Activated T-cell treated with anti-CD3 and anti-CD28 coated beads, Interleukin-2, amount 50 U/mL, for 4 hours (primary cell): Measurements from ENCODE around the gene NRG3. TPM values are rescaled to one million over a fixed set of nuclear protein-coding genes. Genes with fewer than 3 reads are reported as not detected.

Source experiments
- ATAC-seq, 2 donors: fragments of 200-7000 bp; cut with Tn5 transposase; one replicate each; pipeline ENCODE4 v1.10.0; 2021
- DNase-seq: peaks from one replicate; pipeline ENCODE4 v3.0.0-alpha.2; 2020
- H3K27me3 Mint-ChIP-seq: one replicate; pipeline ENCODE4 v1.8.0; 2021; ENCODE audit warnings: low read depth, mixed read lengths
- H3K36me3 Mint-ChIP-seq: one replicate; pipeline ENCODE4 v1.8.0; 2022; ENCODE audit warnings: mixed read lengths; ENCODE audit not compliant: insufficient read depth
- H3K4me1 Mint-ChIP-seq: one replicate; pipeline ENCODE4 v1.8.0; 2021; ENCODE audit warnings: low read depth, mixed read lengths
- H3K4me3 Mint-ChIP-seq: one replicate; pipeline ENCODE4 v1.8.0; 2021; ENCODE audit warnings: mild to moderate bottlenecking, moderate library complexity, mixed read lengths
- H3K9me3 Mint-ChIP-seq: one replicate; pipeline ENCODE4 v1.8.0; 2021; ENCODE audit warnings: mixed read lengths
- total RNA-seq, 3 donors: library from RNA; stranded (reverse); gene quantifications; one replicate each; pipeline ENCODE4 v1.2.1, GENCODE V29; 2021

NRG3 gene
- total RNA-seq, 3 donors from 2014 or later = not detected

- DNase-seq (no peak), ATAC-seq (no peak)
- H3K36me3 Mint-ChIP-seq = no peaks in the 10 kb centered on the region
- no peak overlapping the region for H3K4me3 Mint-ChIP-seq
- no peaks in the 10 kb centered on the region for H3K9me3 Mint-ChIP-seq
- H3K4me1 Mint-ChIP-seq = no peaks in the 10 kb centered on the region
- H3K27me3 Mint-ChIP-seq = no peaks in the 10 kb centered on the region
These were observed 921.5 kb downstream of the NRG3 start for GRCh38 chr10:82796510-82796909.

DNA sequence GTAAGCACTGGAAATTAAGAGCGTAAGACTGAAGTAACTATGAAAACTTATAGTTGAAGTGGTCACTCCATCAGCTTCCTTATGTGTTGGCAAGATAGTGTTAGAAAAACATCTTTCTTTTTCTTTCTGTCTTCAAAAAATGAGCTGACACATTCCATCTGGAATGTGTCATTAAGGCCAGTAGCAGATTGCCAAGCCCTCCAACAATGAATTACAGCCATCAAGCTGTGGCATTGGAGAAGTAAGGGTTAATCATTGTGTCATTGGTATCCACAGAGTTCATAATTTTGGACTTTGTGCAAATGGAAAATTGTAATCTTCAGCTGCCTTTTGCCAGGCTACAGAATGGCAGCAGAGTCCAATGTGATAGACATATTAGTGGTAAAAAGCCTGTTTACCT is 926.3 kb downstream of the NRG3 start:
- H3K9me3 Mint-ChIP-seq = no peaks in the 10 kb centered on the region
- H3K36me3 Mint-ChIP-seq = no peaks in the 10 kb centered on the region
- ATAC-seq (no peak), DNase-seq (no peak)
- H3K4me3 Mint-ChIP-seq = no peak overlapping the region
- H3K4me1 Mint-ChIP-seq = no peaks in the 10 kb centered on the region
- H3K27me3 Mint-ChIP-seq = no peaks in the 10 kb centered on the region

- Mint-ChIP-seq H3K9me3 (peaks cover 4% of the 10 kb centered on the region), H3K4me1 (no peaks in the 10 kb centered on the region), H3K4me3 (no peak overlapping the region), H3K27me3 (no peaks in the 10 kb centered on the region), H3K36me3 (no peaks in the 10 kb centered on the region)
- DNase-seq (no peak), ATAC-seq (no peak)
These were observed 936.6 kb downstream of the NRG3 start for GRCh38 chr10:82811621-82812020.

- Mint-ChIP-seq H3K4me1 (no peaks in the 10 kb centered on the region), H3K9me3 (peaks cover 4% of the 10 kb centered on the region), H3K4me3 (no peak overlapping the region), H3K36me3 (no peaks in the 10 kb centered on the region), H3K27me3 (no peaks in the 10 kb centered on the region)
- no peak for ATAC-seq
- DNase-seq = no peak
These were observed 938.9 kb downstream of the NRG3 start for GRCh38 chr10:82813856-82814255.

- no peaks in the 10 kb centered on the region for H3K4me1 Mint-ChIP-seq
- H3K27me3 Mint-ChIP-seq = no peaks in the 10 kb centered on the region
- H3K36me3 Mint-ChIP-seq = no peaks in the 10 kb centered on the region
- H3K4me3 Mint-ChIP-seq = no peak overlapping the region
- ATAC-seq (no peak), DNase-seq (no peak)
- peaks cover 4% of the 10 kb centered on the region for H3K9me3 Mint-ChIP-seq
These were observed 939.6 kb downstream of the NRG3 start for GRCh38 chr10:82814635-82815034.

GRCh38 chr10:82815680-82816079 is 940.7 kb downstream of the NRG3 start:
- no peaks in the 10 kb centered on the region for H3K4me1 Mint-ChIP-seq
- no peak overlapping the region for H3K4me3 Mint-ChIP-seq
- H3K36me3 Mint-ChIP-seq = no peaks in the 10 kb centered on the region
- no peak for ATAC-seq
- peaks cover 4% of the 10 kb centered on the region for H3K9me3 Mint-ChIP-seq
- DNase-seq = no peak
- H3K27me3 Mint-ChIP-seq = no peaks in the 10 kb centered on the region

DNA sequence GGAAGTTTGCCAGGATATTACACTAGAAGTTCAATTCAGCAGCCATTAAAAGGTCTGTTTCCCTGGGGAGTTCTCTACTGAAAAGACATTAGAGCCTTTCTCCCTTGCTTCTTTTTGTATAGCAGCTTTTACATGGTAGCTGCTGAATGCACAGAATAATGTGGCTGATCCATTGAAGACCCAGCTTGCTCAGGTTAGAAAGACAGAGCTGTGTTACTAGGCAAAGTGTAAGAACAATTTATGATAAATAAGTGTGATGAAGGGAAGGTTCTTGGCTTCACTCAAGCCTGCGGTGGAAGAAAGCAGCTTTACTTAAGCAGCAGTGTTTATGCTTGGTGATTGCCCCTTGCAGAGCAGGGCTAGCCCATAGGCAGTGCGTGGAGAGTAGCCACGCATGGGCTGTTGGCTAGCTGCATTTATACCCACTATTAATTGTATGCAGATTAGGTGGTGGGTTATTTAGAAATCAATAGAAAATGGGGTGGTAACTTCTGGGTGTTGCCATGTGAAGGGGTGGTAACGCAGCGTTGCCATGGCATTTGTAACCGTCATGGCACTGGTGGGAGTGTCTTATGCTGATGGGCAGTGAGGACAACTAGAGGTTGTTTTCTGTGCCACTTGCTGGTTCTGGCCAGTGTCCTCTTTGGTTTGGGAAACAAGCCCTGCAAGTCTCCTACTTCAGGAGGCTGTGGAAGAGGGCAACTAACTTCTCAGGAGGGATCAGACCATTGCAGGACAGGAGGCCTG is 942.9 kb downstream of the NRG3 start:
- DNase-seq (no peak), ATAC-seq (no peak)
- Mint-ChIP-seq H3K4me3 (no peak overlapping the region), H3K9me3 (peaks cover 4% of the 10 kb centered on the region), H3K27me3 (no peaks in the 10 kb centered on the region), H3K4me1 (no peaks in the 10 kb centered on the region), H3K36me3 (no peaks in the 10 kb centered on the region)

DNA sequence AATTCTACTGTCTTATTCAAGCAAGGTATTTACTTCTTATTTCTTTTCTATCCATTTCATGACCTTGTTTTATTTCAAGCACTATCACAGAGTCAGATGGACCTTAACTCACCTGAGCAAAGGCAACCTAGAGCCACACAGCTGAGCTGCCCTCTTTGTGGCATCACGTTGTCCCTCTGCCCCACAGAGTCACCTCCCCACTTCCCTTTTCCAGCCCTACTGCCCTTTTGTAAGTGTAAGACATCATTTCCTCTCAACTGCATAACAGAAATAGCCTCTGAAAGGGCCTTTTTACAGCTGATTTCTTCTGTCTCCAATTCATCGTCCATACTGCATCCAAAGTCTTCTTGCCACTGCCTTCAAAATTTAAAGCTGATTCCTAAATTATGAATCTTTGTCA is 946.0 kb downstream of the NRG3 start:
- no peak for DNase-seq

GRCh38 chr10:82826132-82826531 is 951.1 kb downstream of the NRG3 start:
- Mint-ChIP-seq H3K9me3 (no peaks in the 10 kb centered on the region), H3K4me3 (no peak overlapping the region), H3K27me3 (no peaks in the 10 kb centered on the region), H3K4me1 (no peaks in the 10 kb centered on the region), H3K36me3 (no peaks in the 10 kb centered on the region)
- DNase-seq = no peak
- no peak for ATAC-seq

More for the DNA sequence above, 946.0 kb downstream of the NRG3 start:
- Mint-ChIP-seq H3K27me3 (no peaks in the 10 kb centered on the region), H3K9me3 (no peaks in the 10 kb centered on the region), H3K4me3 (no peak overlapping the region), H3K4me1 (no peaks in the 10 kb centered on the region), H3K36me3 (no peaks in the 10 kb centered on the region)
- no peak for ATAC-seq

DNA sequence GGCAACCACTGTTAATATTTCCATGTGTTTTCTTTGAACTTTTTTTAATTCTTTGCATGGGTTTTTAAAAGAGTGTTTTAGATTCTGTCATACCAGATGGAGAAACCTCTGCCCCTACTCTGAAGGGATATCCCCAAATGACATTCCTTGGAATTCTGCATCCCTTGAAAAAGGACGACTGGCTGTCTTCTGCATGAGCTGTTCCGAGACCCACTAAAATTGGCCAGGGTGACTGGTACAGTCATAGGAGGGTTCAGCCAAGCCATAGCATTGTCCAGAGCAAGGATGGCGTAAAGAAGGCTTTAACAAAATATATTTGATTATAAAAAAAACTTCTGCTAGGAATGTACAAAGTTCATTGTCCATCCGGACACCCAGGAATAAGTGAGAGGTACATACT is 952.9 kb downstream of the NRG3 start:
- H3K36me3 Mint-ChIP-seq = no peaks in the 10 kb centered on the region
- no peak for DNase-seq
- no peaks in the 10 kb centered on the region for H3K27me3 Mint-ChIP-seq
- no peaks in the 10 kb centered on the region for H3K9me3 Mint-ChIP-seq
- no peak for ATAC-seq
- H3K4me1 Mint-ChIP-seq = no peaks in the 10 kb centered on the region
- no peak overlapping the region for H3K4me3 Mint-ChIP-seq

DNA sequence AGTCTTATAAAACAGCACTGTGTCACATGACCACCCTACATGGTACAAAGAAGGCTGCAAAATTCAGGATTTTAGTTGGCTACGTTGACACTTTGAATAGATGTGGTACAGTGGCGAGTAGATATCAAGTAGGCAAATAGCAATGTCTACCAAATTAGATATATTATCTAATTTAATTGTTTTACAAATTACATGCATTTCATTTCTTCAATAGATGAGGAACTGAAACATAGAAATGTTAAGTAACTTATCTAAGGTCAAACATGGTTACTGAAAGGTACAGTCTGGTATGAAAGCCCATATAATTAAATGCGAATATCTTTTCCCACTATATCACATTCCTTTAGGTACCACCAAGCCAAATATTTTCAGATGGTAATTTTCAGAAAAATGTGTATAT is 972.2 kb downstream of the NRG3 start:
- DNase-seq (no peak), ATAC-seq (no peak)
- H3K36me3 Mint-ChIP-seq = no peaks in the 10 kb centered on the region
- H3K4me1 Mint-ChIP-seq = no peaks in the 10 kb centered on the region
- no peak overlapping the region for H3K4me3 Mint-ChIP-seq
- H3K27me3 Mint-ChIP-seq = no peaks in the 10 kb centered on the region
- peaks cover 8% of the 10 kb centered on the region for H3K9me3 Mint-ChIP-seq

DNA sequence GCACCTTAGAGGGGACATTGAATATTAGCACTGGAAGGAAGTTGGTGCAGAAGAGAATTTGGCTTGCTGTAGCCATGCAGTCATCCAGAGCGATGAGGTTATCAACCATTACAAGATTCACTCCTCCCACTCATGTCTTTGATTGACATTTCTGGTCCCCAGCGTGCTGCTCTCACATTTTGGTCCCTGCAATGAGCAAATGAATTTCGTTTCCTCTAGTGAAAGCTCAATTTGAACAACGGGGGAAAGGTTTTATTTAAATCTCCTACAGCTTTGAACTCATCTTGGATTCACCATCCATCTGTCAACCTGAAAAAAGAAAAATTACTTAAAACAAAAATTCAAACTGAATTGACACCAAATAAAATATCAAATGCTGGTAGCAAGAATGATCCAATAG is 975.2 kb downstream of the NRG3 start:
- Mint-ChIP-seq H3K27me3 (no peaks in the 10 kb centered on the region), H3K36me3 (no peaks in the 10 kb centered on the region), H3K9me3 (peaks cover 12% of the 10 kb centered on the region), H3K4me1 (no peaks in the 10 kb centered on the region), H3K4me3 (no peak overlapping the region)
- ATAC-seq = no peak
- DNase-seq = no peak

DNA sequence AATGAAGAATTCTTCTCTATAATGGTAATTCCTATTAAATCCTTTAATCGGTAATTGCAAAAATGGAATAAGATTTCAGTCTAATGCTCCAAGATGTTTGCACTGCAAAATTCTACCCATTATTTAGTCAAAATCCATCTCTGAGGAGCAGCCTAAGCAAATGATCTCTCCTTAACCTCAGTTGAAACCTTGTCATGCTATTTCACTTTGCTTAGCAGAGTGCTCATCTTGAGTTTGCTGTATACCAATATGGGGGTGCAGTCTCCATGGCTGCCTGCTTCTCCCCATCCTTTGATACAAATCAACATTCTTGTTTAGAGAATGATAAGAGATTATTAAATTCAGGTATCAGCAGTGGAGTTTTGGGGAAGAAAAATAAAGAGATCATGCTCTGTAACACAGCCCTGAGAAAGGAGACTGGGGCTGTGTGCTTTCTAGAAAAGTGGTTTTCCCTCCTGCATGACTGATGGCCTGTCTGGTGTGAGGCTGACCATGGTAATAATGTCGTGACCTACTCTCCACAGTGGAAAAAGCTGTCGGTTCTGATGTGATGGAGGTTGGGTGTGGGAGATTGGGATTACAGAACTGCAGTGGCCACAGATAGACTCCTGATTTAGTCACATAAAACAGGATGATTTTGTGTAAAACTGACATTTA is 982.1 kb downstream of the NRG3 start:
- DNase-seq (no peak), ATAC-seq (no peak)
- peaks cover 15% of the 10 kb centered on the region for H3K9me3 Mint-ChIP-seq
- H3K4me3 Mint-ChIP-seq = no peak overlapping the region
- H3K36me3 Mint-ChIP-seq = no peaks in the 10 kb centered on the region
- H3K27me3 Mint-ChIP-seq = no peaks in the 10 kb centered on the region
- no peaks in the 10 kb centered on the region for H3K4me1 Mint-ChIP-seq

- Mint-ChIP-seq H3K27me3 (no peaks in the 10 kb centered on the region), H3K36me3 (no peaks in the 10 kb centered on the region), H3K9me3 (peaks cover 14% of the 10 kb centered on the region), H3K4me1 (no peaks in the 10 kb centered on the region), H3K4me3 (no peak overlapping the region)
- no peak for DNase-seq
- ATAC-seq = no peak
These were observed 986.9 kb downstream of the NRG3 start for GRCh38 chr10:82861889-82862288.

- no peaks in the 10 kb centered on the region for H3K27me3 Mint-ChIP-seq
- H3K9me3 Mint-ChIP-seq = peaks cover 11% of the 10 kb centered on the region
- H3K4me3 Mint-ChIP-seq = no peak overlapping the region
- DNase-seq (no peak), ATAC-seq (no peak)
- no peaks in the 10 kb centered on the region for H3K36me3 Mint-ChIP-seq
- no peaks in the 10 kb centered on the region for H3K4me1 Mint-ChIP-seq
These were observed 990.4 kb downstream of the NRG3 start for GRCh38 chr10:82865366-82865765.
